ENCODE measurements around the gene KCNK7.

GRCh38 chr11:65586247-65586630 lies 9.4 kb downstream of the KCNK7 start:
- TF ChIP-seq CTCF (IDR thresholded peaks at IDR 0.05; ENCODE audit: insufficient read depth, low read length, poor library complexity, severe bottlenecking) = no peak
- TF ChIP-seq EZH2phosphoT487 (conservative IDR thresholded peaks at IDR 0.05; ENCODE audit: low read length) = no peak
